HG03571 (cell line): ENCODE measurements around the gene GMPPA.

Source experiments
- ATAC-seq: cut with Tn5 transposase; IDR thresholded peaks from one replicate; pipeline ENCODE4 v1.9.1; 2021; ENCODE audit not compliant: unreplicated experiment

GMPPA gene

DNA sequence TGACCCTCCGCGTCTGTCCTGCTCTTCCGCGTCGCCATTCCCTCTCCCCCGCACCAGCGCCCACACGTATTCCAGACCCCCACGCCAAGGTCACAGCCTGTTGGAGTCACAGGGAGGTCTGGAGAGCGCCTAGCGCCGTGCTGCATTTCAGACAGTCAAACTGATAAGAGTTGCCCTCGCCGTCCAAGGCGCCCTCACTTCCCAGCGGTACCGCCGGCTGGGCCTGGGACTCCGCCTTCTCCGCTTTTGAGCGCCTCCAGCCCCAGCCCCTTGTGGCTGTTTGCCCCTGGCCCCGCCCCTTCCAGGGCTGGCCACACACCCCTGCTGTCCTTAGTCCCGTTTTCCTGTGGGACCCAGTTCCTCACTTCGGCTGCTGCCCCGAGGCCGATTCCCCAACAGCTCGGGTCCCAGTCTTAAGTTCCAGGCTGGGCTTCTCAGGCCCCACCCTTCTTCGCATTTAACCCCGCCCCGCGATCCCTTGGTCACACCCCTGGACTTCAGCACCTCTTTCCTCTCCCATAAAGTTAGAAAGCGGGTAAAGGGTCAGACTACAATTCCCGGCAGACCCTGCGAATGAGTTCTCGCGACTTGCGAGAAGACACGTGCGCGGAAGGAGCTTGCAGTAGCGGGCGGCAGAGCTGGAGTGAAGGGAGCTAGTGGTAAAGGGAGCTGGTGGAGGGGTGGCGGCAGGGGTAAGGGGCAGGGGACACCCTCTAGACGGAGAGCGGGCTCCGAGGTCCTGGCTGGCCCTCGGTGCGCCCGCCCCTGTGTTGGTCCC is at the start of gene GMPPA:
TSS of gene GMPPA (plus strand) at position 612 of the 778 bp plus-strand sequence. CDS start 1,085 bp downstream, outside the sequence.
- ATAC-seq: peak; percentile 94

DNA sequence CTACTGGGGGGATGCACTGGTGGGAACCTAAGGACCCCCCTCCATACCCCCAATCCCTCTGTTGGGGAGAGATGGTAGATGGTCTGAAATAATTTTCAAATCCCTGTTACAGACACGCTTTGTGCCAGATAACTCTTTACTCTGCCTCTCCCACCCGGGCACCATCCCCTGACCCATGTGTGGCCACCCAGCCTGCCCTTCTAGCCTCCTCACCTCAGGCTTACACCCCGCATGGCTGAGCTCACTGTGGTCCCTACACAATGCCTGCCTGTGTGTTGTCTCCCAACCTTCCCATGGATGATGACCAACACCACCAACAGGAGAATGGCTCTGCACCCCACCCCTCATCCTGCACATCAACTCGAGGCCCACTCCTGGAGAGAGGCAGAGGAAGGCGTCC is 49.1 kb upstream of the GMPPA start:
- no peak for ATAC-seq

DNA sequence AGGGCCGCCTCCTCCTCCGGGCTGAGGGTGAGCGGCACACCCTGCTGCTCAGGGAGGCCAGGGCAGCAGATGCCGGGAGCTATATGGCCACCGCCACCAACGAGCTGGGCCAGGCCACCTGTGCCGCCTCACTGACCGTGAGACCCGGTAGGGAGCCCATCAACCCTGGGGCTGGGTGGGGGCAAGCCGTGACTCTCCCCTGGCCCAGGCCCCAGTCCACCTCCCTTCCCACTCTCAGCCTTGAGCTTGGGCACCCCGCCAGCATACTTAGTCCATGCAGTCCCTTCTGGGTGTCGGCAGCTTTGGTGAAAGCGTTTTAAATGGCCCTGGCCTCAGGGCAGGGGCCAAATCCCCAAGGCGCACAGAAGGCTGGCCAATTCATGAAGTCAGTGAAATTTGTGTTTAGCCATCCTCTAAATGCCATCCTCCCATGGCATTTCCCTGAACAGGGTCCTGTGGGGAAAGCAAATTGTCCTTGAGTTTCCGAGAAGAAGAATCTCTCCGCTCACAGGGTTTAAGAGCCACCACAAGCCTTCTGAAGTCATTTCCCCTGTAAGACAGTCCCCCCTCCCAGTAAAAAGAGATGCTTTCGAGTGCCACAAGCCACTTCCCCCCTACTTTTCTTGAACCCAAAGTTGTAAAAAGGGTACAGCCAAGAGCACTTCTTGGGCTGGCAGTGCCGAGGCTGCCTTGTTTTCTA is 46.9 kb upstream of the GMPPA start:
- no peak for ATAC-seq

DNA sequence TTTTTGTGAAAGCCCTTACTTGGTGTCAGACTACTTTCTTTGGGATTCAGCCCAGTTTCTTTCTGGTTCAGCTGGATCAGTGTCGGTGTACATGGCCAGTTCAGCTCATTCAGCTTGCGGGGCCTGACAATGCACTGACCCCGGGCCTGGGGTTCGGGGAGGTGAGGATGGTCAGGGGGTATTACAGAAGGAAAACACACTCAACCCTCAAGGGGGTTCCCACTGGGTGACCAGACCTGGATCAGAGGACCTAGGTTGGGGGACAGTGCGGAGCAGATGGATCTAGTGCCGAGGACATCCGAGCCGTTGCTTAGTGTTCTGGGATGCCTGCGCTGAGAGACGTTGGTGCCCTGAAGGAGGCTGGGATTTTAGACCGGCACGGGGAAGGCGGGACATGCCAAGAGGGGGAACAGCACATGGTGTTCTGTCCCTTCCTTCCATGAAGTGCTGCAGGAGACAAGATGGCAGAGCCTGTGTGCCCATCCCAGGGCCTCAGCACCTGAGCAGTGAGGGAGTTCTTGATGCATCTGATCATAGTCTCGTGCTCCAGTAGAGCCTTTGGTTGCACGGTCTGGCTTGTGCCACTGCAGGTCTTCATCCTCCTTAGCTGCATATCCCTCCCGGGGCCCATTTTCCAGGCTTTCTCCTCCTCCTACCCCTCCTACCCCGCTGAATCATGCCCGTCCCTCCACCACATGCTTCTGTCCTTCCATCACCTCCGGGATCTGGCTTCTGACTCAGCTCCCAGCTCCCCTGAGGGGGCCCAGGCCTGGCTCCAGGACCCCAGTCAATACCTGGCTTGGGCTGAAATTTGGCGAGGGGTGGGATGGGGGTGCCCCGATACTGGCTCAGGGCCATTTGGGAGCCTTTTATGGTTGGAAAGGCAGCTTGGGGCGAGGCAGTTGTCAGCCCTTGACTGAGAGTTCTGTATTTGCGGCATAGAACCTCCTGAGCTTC is 46.1 kb upstream of the GMPPA start:
- no peak for ATAC-seq

DNA sequence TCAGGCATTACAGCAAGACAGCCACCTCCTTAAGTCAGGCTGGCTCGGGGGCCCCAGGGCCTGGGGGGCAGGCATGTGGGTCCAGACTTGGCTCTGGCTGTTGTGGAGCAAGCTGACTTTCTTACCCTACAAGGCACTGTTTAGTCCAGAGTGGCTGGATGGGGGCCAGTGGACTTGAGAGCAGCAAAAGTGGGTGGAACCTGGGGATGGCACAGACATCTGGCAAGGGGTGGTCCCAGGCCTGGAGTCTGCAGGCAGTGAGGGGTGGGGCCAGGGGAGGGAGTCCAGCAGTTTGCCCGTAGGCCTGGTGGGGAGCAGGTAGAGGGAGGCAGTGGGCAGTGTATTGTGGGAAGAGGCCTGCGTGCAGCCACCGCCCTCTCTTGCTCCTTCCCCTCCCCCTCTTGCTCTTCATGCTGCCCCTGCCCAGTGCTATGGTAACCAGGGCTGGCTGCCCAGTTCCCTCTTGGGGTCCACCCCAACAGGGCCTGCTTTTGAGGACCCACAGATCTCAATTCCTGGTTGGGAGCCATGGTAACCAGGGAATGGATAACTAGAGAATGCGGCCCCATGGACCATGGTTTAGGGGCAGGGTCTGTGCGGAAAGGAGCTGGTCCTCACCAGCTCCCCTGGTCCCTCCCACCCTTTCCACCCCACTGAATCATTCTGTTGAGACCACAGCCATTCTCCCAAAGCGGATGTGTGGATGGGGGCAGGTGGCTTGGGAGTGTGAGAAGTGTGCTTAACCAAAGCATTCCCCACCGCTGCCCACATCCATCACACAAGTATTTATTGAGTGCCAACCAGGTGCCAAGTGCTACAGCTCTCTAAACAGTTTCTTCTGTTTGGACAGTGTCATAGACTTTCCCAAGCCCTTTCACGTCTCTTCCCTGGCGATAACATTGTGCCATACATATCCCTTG is 44.8 kb upstream of the GMPPA start:
- no peak for ATAC-seq

DNA sequence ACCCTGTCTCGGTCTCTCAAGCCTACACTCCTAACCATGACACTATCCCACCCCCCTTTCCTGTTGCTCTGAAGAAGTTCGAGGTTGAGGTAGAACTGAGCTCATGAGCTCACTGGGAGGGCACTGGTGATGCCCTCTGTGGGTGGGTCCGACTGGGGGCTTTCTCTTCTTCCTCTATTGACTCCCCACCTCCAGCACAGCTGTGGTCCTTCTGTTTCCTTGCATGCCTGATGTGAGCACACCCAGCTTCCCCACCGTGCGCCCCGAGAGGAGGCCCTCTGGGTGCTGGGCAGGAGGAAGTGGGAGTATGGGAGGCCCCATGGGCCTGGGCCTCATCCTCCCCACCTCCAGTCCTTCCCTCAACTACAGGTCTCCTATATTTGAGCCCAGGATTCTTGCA is 43.1 kb upstream of the GMPPA start:
- no peak for ATAC-seq

DNA sequence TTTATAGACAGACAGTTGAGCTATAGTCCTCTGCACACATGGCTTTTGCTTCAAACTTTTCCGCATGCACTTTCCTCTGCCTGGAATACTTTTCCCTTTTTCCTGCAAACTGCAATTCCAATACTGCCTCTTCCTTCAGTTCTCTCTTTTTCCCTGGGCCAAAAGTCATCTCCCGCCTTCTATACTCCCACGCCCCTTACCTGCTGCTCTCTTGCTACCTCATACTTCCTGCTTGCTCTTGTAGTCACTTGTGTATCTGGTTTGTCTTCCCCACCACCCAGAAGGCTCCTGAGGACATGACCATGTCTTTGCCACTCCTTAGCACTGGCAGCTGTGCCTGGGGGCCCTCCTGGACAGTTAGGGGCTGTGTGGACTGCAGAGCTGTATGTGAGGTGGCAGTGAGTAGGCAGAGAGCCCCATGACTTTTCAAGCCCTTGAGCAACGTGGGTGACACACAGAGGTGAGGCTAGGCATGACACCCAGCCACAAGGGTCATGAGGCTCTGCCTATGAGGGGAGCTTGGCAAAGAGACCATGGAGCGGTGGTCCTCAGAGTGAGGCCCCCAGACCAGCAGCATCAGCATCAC is 40.8 kb upstream of the GMPPA start:
- no peak for ATAC-seq

DNA sequence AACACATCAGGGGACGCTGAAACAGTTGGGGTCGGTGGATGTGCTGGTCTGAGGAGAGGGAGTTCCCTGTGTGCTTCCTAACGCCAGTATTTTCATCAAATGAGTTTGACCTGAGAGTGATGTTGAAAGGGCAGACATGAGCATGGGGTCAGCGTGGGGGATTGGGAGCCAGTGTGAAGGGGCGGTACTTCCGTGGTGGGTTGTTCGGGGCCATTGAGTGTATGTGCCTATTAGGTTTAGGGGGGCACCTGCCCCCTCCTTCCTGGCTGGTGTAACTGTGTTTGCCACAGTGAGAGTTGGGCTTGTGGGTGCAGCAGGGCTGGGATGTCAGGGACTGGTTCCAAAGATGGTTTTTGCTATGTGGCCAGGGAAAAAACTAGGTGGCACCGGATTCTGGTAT is 39.7 kb upstream of the GMPPA start:
- ATAC-seq: no peak

DNA sequence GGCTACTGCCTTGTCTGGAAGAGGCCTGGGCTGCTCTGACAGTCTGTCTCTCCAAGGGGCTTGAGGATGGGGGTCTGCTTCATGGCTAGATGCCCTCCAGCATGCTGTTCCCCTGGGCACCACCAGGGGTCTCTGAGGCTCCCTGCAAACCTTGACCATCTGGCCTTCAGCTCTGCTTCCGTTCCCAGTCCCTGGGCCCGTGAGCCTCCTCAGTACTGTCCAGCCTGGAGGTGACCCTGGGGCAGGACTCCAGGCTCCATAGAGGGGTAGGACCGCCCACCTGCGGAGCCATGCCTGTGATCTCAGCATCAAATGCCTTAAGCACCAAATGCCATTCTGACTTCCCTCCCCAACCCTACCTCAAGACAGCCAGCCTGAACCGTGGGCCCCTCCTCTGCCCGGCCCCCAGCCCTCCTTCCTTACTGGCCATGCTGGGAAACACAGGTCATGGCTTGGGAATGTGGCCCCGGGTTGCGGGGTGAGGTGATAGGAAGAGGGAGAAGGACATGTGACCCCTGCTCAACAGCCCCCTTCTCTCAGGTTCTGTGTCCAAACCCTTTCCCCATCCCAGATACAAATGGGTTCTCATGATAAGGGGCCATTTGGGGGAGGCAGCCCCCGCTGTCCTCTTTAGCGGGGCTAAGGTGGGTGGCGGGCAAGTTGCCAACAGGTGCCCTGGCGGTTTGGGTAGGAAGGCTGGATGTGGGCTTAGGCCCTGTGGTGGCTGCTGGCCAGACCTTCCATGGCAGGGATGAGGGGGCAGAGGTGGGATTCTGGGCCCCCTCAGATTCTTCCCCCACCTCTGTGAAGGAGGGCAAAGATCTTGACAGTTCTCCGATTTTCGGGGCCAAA is 39.0 kb upstream of the GMPPA start:
- no peak for ATAC-seq

DNA sequence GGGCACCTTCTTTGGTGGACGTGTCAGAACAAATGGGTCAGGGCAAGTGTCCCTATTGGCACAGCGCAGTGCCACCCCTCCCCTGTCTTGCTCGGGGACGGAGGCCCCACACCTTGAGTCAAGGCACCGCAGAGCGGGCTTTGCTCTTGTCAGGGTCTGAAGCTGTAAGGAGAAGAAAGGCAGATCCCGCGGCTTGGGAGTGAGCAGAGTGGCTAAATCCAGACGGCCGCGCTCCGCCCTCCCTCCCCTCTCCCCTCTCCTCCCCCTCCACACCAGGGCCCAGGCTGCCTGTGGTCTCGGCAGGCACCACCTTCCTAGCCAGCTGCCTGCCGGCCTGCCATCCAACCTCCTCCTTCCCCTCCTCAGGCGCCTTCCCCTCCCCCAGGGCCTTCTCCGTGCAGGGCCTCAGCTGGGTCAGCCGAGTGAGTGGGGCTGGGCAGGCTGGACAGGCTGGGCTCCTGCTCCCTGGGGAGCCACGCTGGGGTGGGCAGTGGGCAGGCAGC is 38.2 kb upstream of the GMPPA start:
- ATAC-seq: no peak

DNA sequence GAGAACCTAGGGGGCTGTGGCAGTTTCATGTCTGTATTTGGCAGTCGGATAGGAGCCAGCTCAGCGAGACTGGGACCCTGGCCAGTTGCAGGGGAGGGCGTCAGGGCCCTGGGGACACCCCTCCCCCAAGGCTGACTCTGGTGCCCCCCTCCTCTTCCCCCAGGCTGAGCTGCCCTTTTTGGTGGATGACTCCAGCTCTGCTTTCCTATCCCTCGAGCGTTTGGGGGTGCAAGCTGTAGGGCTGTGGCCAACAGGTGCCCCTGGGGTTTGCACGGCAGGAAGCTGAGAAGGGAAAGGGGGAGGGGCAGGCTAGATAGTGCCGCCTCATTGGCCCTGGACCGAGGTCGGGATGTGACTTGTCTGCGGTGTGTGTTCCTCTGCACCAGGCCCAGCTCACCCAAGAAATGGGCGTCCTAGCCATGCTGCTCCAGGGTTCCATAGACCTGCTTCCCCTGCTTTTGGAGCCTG is 37.6 kb upstream of the GMPPA start:
- ATAC-seq: no peak

DNA sequence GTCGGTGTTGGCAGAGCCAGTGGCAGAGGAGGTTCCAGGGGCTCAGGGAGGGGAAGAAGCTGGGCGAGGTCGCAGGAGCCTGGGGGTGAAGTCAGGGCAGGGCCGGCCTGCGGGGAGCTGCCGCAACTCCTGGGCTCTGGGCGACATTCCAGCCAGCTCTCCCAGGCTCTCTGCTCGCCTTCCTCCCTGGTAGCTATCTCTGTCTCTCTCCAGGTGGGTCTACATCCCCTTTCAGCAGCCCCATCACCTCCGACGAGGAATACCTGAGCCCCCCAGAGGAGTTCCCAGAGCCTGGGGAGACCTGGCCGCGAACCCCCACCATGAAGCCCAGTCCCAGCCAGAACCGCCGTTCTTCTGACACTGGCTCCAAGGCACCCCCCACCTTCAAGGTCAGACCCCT is 37.0 kb upstream of the GMPPA start:
- ATAC-seq: no peak

DNA sequence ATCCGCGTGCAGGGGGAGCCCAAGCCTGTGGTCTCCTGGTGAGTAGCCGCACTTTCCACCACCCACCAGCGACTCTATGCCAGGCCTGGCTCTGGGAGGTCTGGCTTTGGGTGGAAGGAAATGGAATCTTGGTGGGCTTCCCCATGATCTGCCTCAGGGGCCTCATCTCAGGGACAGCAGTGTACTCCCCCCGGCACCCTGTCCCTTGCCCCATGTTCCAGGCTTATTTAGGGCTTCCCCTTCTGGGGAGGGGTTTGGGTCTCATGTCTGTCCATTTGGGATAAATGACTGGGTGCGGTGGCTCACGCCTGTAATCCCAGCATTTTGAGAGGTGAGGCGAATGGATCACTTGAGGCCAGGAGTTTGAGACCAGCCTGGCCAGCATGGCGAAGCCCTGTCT is 36.3 kb upstream of the GMPPA start:
- no peak for ATAC-seq

DNA sequence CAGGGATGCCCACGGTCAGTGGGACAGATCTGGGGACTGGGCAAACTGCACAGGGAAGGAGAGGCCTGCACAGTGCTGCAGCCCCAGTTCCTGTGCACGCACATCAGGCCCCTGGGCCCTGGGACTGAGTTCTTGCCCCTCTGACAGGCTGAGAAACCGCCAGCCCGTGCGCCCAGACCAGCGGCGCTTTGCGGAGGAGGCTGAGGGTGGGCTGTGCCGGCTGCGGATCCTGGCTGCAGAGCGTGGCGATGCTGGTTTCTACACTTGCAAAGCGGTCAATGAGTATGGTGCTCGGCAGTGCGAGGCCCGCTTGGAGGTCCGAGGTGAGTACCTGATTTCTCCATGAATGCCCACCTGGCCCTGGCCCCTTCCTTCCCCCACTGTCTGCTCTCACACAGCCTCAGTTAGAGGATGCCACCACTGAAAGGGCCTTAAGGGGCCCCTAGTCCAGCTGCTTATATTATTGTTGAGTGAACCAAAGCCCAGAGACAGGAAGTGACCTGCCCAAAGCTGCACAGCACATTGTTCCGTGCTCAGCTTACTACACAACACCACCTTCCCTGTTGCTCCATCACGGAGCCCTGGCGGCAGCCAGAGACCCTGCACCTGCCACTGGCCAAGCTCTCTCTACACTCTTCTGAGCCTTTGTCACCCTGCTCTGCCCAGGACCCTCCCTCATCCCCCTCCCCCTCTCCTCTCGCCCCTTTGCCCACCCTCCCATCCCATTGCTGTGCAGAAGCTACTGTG is 34.2 kb upstream of the GMPPA start:
- no peak for ATAC-seq

DNA sequence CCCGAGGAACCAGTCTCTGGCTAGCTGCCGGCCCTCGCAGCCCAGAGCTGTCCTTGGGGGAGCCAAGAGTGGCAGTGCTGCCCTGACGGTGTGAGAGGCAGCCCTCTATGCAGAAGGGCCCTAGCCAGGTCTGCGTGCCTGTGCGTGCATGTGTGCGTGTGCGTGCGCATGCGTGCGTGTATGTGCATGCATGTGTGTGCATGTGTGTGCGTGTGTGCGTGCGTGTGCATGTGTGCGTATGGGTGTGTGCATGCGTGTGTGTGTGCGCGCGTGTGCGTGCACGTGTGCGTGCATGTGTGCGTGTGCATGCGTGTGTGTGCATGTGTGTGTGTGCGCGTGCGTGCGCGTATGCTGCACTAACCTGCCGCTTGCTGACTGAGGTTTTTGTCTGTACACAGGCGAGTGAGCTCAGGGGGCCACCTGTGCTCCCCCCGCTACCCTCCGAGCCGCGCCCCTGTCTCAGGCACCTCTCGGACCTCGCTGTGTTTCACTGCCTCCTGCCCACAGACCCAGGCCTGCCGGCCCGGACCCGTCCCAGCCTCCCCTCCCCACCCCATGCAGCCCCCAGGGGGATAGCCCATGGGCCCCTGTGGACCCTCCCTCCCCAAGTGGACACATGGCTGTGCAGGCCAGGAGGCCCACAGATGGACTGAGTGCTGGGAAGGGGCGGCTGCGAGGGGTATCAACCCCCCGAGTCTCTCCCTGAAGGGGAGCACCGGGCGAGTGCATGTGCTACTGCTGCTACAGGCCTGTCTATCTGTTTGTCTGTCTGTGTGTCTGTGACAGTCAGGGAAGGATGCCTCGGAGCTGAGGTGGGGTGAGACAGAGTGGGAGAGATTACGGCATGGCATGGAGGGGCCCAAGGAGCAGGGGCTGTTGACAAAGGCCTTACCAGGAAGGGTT is 32.8 kb upstream of the GMPPA start:
- ATAC-seq: no peak

DNA sequence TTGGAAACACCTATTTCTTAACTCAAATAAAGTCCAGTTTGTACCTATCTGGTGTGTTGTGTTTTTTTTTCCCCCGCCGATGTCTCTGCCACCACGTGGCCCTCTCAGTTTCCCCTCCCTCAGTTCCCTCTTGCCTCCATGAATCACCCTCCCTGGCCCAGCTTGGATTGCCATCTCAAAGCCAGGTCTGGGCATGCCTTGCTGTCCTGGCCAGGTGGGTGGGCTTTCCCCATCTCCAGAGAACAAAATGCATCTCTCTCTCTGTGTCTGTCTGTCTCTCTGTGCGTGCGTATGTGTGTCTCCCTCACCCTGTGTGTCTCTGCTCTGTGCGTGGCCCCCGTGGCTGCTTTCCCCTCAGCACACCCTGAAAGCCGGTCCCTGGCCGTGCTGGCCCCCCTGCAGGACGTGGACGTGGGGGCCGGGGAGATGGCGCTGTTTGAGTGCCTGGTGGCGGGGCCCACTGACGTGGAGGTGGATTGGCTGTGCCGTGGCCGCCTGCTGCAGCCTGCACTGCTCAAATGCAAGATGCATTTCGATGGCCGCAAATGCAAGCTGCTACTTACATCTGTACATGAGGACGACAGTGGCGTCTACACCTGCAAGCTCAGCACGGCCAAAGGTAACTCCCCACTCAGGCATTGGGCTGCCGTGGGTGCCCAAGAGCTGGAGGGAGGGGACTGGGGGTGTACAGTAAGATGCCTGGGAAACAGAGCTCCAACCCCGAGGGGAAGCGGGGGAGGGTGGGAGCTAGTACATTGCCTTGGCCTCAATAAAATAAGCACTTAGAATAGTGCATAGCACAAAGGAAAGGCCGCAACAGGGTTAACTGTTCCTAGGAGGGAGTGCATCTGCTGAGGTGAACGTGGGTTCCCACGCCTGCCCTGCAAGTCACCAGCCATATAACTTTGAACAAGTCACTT is 31.6 kb upstream of the GMPPA start:
- no peak for ATAC-seq
